Measurements from ENCODE around the gene TCF7L2.

Gene TCF7L2

GRCh38 chr10:113000442-113000841, 50.4 kb downstream of the TCF7L2 start:
- no peak for FAIRE-seq

- FAIRE-seq = no peak
These were observed 51.0 kb downstream of the TCF7L2 start for GRCh38 chr10:113000876-113001598.

GRCh38 chr10:113001599-113002448, 51.8 kb downstream of the TCF7L2 start:
- no peak for FAIRE-seq

- FAIRE-seq = no peak
These were observed 52.4 kb downstream of the TCF7L2 start for GRCh38 chr10:113002449-113002777.

GRCh38 chr10:113003052-113003451, 53.0 kb downstream of the TCF7L2 start:
- no peak for FAIRE-seq

GRCh38 chr10:113004069-113004618, 54.1 kb downstream of the TCF7L2 start:
- FAIRE-seq = no peak

GRCh38 chr10:113005380-113005779, 55.3 kb downstream of the TCF7L2 start:
- no peak for FAIRE-seq

GRCh38 chr10:113006656-113007342, 56.8 kb downstream of the TCF7L2 start:
- no peak for FAIRE-seq

GRCh38 chr10:113007343-113007771, 57.3 kb downstream of the TCF7L2 start:
- FAIRE-seq = no peak

GRCh38 chr10:113007821-113008220, 57.8 kb downstream of the TCF7L2 start:
- no peak for FAIRE-seq

- no peak for FAIRE-seq
These were observed 61.7 kb downstream of the TCF7L2 start for GRCh38 chr10:113011592-113012374.

GRCh38 chr10:113015201-113015600, 65.2 kb downstream of the TCF7L2 start:
- FAIRE-seq = no peak

- no peak for FAIRE-seq
These were observed 67.3 kb downstream of the TCF7L2 start for GRCh38 chr10:113017376-113017775.

- FAIRE-seq = no peak
These were observed 68.0 kb downstream of the TCF7L2 start for GRCh38 chr10:113018034-113018433.

- no peak for FAIRE-seq
These were observed 69.0 kb downstream of the TCF7L2 start for GRCh38 chr10:113019096-113019495.

GRCh38 chr10:113019692-113020474, 69.8 kb downstream of the TCF7L2 start:
- no peak for FAIRE-seq

- no peak for FAIRE-seq
These were observed 70.4 kb downstream of the TCF7L2 start for GRCh38 chr10:113020475-113020753.

- FAIRE-seq = no peak
These were observed 70.8 kb downstream of the TCF7L2 start for GRCh38 chr10:113020838-113021237.

GRCh38 chr10:113021268-113022040, 71.4 kb downstream of the TCF7L2 start:
- no peak for FAIRE-seq

- no peak for FAIRE-seq
These were observed 72.2 kb downstream of the TCF7L2 start for GRCh38 chr10:113022265-113022664.

- FAIRE-seq = no peak
These were observed 73.0 kb downstream of the TCF7L2 start for GRCh38 chr10:113023017-113023416.

Data from colon (tissue), 2 donors.